AG10803 (cell line): ENCODE data around the gene PLBD2.

ENCODE experiments used
- DNase-seq: peaks from one replicate; pipeline ENCODE4 v3.0.0; 2010; ENCODE audit warnings: low read depth
- H3K4me3 ChIP-seq: 2 replicates; pipeline ENCODE4 v1.5.1; 2011; ENCODE audit warnings: mild to moderate bottlenecking, low read length, control low read depth
- CTCF ChIP-seq: conservative IDR thresholded peaks from 2 replicates; pipeline ENCODE4 v1.5.1; 2011; ENCODE audit warnings: mild to moderate bottlenecking, low read length, control low read depth, inconsistent platforms

The PLBD2 gene

GRCh38 chr12:113333877-113334785 lies 24.3 kb upstream of the PLBD2 start:
- no peak for TF ChIP-seq CTCF
- H3K4me3 ChIP-seq, result peak overlapping the region; percentile 77
- DNase-seq, result no peak

GRCh38 chr12:113334786-113335539 lies 23.4 kb upstream of the PLBD2 start, which contains the start of gene SLC8B1:
Gene SLC8B1, minus strand, starts transcription at chr12:113335109. Its CDS starts 2,231 bp downstream, at chr12:113332878.
- peak within 1 kb of the TSS; percentile 77 for H3K4me3 ChIP-seq
- TF ChIP-seq CTCF, result no peak
- DNase-seq, result peak; percentile 71

- no peak for DNase-seq
- no peak for TF ChIP-seq CTCF
- no peak overlapping the region for H3K4me3 ChIP-seq
Measured at GRCh38 chr12:113339540-113339939, 18.8 kb upstream of the PLBD2 start.

- no peak overlapping the region for H3K4me3 ChIP-seq
- DNase-seq, result no peak
- TF ChIP-seq CTCF, result no peak
Measured at GRCh38 chr12:113340061-113340460, 18.3 kb upstream of the PLBD2 start.

- no peak overlapping the region for H3K4me3 ChIP-seq
- DNase-seq, result no peak
- no peak for TF ChIP-seq CTCF
Measured at GRCh38 chr12:113341535-113341934, 16.9 kb upstream of the PLBD2 start.

GRCh38 chr12:113345318-113345717 lies 13.1 kb upstream of the PLBD2 start:
- no peak for DNase-seq
- H3K4me3 ChIP-seq, result no peak overlapping the region
- TF ChIP-seq CTCF, result no peak
